Activated CD8-positive, alpha-beta memory T cell treated with anti-CD3 and anti-CD28 coated beads, Interleukin-2, amount 50 U/mL, for 48 hours (primary cell): Measurements from ENCODE around the gene LINGO1.

ENCODE experiments used
- DNase-seq: peaks from one replicate; pipeline ENCODE4 v3.0.0-alpha.2; 2020

LINGO1 gene

DNA sequence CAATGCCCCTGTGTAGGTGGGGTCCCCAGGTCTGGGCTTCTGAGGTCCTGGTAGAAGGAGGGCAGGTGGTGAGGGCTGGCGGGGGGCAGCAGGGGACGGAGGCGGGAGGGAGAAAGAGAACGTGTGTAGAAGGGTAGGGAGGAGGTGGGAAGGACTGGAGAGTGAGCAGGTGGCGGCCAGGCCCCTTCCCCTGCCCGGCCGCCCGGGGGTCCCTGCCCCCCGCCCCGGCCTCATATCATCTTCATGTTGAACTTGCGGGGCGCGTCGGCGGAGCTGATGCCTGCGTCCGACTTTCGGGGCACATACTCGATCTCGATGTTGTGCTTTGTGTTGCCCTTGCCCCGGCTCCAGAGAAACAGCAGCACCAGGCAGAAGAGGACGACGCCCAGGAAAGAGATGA is 18.9 kb downstream of the LINGO1 start:
- no peak for DNase-seq

DNA sequence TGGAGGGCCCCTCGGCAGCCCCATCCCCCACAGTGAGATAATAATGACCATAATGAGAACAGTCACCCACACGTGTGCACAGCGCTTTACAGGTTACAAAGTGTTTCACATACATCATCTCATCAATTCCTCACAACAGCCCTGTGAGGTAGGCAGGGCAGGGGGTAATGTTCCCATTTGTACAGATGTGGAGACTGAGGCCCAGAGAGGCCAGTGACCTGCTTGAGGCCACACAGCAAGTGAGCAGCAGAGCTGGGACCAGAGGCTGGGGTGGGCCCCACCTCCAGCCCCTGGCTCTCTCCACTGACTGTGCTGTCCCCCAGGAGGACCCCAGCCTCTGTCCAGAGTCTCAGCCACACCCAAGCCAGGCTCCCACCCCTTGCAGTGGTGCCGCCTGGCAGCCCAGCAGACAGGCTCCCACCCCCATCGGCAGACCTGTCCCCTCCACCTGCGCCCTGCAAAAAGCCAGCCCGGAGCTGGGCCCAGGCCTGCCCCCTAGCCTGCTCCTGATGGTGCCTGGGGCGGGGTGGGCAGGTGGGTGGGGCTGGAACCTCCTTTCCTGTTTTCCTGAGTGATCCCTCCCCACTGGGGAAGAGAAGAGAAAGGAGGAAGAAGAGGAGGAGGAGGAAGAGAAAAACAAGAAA is 19.6 kb downstream of the LINGO1 start:
- DNase-seq, result no peak

- DNase-seq, result no peak
These were observed 20.9 kb downstream of the LINGO1 start for GRCh38 chr15:77611767-77612166.

DNA sequence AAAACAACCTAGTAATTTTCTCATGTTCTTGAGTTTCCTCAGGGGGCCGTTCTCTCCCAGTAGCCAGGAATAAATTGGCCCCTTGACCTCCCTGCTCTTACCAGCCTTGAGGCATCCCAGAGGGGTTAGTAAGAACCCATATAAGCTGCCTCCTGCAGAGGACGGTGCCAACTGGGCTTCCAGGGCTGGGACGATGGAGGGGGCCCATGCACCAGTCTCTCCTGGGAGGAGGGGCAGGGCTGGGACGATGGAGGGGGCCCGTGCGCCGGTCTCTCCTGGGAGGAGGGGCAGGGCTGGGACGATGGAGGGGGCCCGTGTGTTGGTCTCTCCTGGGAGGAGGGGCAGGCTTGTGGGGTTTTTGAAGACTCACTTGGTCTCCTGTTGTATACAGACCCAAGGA is 22.0 kb downstream of the LINGO1 start:
- DNase-seq, result no peak

DNA sequence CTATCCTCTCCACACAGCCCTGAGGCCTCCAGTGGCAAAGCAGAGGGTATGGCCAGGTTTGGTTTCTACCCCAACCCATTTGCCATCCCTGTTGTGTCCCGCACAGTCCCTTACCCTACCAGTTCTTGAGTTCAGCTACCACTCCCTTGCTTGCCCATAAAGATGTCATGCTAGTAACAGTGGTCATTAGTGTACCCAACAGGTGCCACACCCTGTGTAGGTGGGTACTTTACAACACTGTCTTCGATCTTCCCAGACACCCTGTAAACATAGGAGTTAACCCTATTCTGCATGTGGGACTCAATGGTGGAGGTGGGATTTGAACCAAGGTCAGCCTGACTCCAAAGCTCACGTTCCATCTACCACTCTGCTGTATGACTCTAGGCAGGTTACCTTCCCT is 23.2 kb downstream of the LINGO1 start:
- DNase-seq, result no peak

DNA sequence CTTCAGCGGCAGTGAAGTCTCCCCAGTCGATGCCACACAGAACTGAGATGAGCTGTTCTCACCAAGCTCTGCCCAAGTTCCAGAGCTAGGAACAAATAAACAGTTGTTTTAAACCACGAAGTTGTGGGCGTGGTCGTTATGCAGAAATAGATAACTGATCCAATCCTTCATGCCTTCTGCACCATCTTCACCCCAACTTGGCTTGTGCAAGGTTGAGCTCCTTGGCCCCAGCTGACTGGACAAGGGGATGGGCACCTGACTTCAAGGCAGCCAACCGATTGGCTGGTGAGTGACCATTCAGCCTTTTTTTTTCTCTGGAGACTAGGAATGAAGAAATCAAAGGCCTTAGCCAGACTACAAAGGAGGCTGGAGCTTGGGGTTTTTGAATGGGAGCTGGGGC is 23.9 kb downstream of the LINGO1 start:
- DNase-seq, result no peak

- DNase-seq, result no peak
These were observed 24.8 kb downstream of the LINGO1 start for GRCh38 chr15:77607894-77608261.

DNA sequence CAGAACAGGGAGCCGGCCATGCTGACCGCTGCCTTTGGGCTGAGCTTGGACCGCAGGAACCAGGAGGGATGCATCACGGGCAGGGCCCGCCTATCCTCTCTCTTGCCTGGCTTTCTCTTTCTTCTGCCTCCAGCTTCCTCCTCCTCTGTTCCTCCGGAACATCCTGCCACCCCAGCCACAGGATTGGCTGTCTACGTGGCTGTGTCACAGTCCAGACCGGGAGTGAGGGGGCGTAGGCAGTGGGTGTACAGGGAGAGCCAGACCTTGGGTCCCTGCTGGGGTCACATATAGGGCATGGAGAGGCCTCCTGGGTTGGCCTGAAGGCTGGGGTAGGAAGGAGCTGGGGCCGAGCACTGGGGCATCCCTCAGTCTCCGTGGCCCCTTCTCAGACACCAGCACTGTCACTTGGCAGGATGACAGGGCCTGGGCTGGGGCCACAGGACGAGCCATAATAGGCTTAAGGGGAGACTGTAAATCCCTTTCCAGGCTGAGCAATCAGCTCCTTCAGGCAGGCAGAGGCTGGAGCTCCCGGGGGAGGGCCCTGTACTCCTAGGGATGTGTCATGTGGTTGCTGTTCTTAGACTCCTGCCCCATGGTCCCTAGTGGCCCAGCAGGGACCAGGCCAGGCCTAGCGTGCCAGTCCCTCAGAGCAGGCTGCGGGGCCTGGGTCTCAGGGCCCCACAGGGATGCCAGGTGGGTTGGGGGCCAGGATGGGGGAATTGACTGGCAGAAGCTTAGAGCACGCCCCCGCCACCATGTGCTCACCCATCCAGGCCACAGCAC is 25.4 kb downstream of the LINGO1 start:
- no peak for DNase-seq

- no peak for DNase-seq
These were observed 26.3 kb downstream of the LINGO1 start for GRCh38 chr15:77606142-77607034.

DNA sequence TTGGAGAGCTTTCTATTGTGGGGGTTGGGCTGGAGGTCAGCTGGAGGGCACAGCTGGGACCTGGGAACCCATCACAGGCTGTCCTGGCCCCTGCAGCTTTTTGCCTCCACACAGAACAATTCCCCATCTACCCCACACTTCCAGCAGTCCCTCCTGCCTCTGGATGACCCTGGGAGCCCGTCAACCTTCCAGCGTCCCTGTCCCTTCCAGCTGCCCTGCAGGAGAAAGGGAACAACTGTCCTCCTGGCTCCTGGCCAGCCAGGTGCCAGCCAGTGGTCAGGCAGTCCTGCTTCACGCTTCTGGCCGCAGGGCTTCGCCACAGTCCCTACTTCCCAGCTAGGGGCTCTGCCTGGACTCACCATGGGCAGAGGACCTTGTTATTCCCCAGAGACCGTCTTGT is 27.2 kb downstream of the LINGO1 start:
- no peak for DNase-seq

DNA sequence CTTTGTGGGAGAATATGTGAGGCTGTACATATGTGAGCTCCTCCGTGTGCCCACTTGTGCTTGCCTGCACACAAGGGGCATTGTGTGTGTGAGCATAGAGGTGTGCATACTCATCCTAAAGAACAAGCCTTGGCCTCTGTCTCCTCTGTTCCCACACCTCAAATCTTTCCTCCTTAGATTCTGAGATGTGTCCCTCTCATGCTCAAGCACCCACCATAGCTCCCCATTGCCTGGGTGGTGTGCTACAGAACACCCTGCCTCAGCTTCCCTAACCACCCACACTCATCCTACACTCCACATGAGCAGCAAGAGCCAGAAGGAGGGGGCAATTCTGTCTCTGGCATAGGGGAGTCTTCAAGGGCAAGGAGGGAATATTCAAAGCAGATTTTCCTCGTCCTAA is 27.7 kb downstream of the LINGO1 start:
- no peak for DNase-seq

GRCh38 chr15:77603611-77604336 is 28.9 kb downstream of the LINGO1 start:
- DNase-seq, result no peak

- no peak for DNase-seq
These were observed 29.9 kb downstream of the LINGO1 start for GRCh38 chr15:77602800-77603199.

DNA sequence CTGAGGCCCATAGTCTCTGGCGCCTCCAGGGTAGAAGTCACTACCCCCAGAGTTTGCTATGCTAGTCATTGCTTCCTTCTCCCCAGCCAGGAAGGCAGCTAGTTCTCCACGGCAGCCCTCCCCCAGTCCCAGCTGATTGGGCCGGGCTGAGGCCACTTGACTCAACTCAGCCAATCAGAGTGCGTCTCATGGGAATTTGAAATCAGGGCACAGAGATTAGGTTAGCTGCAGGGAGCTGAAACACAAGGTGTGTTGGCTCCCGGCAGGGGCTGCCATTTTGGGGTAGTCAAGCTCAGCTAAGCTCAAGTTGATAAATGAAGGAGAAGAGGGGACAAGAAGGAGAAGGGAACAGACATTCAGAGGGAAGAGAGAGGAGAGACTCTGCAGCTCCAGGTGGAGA is 32.8 kb downstream of the LINGO1 start:
- DNase-seq, result no peak

DNA sequence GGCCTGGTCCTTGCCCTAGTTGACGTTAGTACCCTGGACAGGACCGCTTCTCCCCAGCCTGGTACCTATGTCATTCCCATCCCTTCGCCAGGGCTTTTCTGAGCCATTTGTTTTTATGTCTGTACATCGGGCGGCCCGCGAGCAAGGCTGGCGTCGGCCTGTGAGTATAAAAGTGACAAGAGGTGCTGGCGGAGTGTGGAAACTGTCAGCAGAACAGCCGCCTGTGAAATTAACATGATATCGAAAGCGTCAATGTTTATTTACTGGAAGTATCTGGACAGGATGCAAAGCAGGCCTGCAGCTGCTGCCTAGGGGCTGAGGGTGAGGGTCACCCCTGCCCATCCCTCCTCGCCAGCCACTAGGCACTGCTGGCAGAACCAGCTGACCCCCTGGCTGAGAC is 33.4 kb downstream of the LINGO1 start:
- DNase-seq, result no peak

DNA sequence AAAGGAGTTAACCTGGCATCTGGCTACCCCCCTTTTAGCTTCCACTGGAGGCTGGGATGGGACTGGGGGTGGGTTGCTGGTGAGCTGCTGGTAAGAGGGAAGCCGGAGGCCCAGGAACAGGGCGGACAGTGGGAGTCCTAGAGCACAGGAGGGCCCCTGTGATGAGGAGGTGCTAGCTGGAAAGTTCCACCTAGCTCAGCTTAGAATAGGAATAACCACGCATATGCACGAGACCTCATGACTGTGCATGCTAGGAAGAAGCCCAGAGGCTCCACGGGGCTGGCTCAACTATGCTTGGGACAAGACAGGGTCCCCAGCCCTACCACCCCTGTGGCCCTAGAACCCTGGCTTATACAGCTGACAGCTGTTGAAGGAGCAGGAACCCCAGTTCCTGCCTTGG is 34.1 kb downstream of the LINGO1 start:
- no peak for DNase-seq

DNA sequence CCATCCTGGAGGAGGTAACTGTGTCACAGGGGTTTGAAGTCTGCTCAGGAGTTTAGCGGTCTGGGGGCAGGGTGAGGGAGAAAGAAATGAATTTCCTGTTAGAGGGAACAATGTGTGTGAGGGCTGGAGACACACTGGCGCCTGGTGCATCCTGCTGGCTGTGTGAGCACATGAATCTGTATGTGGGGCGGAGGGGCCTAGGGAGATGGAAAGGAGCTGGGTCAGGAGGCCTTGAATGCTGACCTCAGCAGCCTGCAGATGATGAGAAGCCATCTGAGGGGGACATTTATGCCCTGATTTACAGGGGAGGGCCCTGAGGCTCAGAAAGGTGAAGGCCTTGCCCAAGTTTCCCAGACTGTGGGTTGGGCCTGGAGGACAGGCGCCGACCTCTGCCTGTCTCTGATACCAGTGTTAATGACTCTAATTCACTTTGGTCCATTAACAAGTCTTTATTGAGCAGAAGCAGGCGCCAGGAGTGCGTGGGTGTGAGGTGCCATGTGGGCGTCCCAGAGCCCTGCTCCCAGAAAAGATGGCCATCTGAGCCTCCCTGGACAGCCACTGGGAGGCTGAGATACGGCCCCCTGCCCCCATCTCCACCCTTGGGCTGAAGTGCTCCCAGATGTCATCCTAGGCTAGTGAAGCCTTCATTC is 34.8 kb downstream of the LINGO1 start:
- no peak for DNase-seq

DNA sequence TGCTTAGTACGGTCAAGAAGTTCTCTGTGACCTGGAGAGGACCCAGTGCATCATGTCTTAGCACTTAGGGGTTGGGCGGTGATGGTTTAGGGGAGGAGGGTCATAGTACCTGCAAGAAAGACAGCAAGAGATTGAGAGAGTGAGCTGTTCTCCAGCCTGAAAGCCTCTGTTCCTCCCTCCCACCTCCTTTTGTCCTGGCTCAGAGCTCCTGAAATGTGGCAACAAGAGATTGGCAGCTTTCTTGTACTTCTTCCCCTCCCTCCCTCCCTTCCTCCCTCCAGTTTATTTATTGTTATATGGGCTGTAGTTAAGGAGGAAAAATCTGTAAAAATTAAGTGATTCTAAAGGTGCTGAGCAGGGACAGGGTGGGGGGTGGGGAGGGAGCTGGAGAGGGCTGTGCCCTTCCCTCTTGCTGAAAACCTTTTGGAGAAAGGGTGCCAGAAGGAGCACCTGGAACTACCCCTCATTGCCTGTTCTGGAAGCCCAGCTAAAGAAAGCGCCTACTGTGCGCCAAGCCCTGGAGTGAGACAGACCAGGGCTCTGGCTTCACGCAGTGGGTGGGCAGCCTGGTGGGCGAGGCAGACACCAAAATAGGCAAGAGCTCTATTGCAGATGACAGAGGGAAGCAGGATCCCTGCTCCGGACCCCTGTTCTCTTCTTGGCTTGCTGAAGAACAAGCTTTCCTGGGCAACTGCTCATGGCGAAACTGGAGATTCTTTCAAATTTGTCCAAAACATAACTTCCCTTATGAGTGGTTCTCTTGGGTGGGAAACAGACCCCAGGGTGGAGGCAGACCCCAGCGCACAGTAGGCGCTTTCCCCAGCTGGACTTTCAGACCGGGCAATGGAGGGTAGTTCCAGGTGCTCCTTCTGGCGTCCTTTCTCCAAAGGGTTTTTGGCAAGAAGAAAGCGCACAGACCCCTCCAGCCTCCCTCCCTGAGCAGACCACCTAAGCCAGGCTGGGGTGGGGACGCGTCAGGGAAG is 35.6 kb downstream of the LINGO1 start:
- no peak for DNase-seq

DNA sequence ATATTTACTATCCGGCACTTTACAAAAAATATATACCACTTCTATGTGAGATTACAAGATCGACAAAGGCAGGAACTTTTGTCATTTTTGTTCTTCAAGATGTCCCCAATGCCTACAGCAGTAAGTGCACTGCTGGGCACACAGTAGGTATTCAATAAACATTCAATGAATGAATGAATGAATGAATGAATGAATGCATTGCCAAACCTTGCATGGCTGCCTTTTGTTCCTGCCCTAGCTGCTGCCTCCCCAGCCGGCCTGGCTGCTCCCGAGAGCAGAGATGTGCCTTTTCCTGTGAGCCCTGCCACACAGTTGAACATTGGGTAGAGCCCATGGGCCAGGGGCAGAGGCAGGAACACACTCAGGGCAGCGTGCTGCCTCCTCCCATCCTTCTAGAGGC is 37.5 kb downstream of the LINGO1 start:
- DNase-seq, result no peak

- DNase-seq, result no peak
These were observed 40.0 kb downstream of the LINGO1 start for GRCh38 chr15:77592758-77593157.

DNA sequence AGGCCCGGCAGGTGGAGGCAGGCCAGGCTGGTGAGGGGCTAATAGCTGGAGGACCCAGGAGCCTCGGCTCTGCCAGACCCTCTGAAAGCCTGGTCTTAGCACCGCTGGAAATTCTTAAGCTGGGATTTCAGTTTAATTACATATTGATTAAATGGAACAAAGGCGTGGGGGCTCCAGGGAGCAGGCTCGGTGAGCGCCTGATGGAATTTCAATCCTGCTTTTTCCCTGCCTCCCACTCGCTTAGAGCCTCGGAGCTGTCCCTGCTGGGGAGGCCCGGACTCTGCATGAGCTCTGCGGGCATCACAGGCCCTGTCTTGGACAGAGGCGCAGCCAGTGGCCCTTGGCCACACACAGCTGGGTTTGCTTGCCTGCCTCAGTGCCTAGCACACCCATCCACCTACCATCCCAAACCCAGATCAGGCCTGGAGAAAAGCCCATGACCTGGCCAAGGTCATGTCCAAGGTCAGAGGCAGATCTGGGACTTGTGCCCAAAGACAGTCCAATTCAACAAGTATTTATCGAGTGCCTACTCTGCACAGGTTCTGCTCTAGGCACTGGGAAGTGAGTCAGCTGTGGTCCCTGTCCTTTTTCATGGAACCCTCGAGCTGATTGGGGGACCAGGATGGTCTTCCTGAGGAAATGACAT is 40.6 kb downstream of the LINGO1 start:
- DNase-seq, result no peak
